Activated CD4-positive, alpha-beta memory T cell treated with anti-CD3 and anti-CD28 coated beads for 36 hours (primary cell): ENCODE data around the gene SLC2A5. TPM values are rescaled to one million over a fixed set of nuclear protein-coding genes. Genes with fewer than 3 reads are reported as not detected.
A peak's percentile ranks its signal among the peaks of the same experiment; 100 is the strongest.
"Not testable (repeated sequence)": the region's sequence is repeated elsewhere in the genome, so short reads cannot be mapped to it uniquely, and the experiment has no call there.

Experiments used
- CTCF ChIA-PET: fragments of 350-600 bp; sonication (Branson Sonifier 250); formaldehyde crosslinking; loops from one replicate; lab custom pipeline; 2021; ENCODE audit warnings: antibody characterized with exemption, inconsistent platforms; lab: Charles Lee
- POLR2A ChIA-PET: fragments of 350-600 bp; sonication (Branson Sonifier 250); formaldehyde crosslinking; loops from one replicate; lab custom pipeline; 2021; ENCODE audit warnings: antibody characterized with exemption; lab: Charles Lee
- DNase-seq: peaks from one replicate; pipeline ENCODE4 v3.0.0-alpha.2; 2020
- H3K27ac Mint-ChIP-seq: one replicate; pipeline ENCODE4 v1.8.0; 2021; ENCODE audit warnings: mixed read lengths
- H3K27me3 Mint-ChIP-seq: one replicate; pipeline ENCODE4 v1.8.0; 2021; ENCODE audit warnings: mixed read lengths
- H3K36me3 Mint-ChIP-seq: one replicate; pipeline ENCODE4 v1.8.0; 2021; ENCODE audit warnings: mixed read lengths
- H3K4me1 Mint-ChIP-seq: one replicate; pipeline ENCODE4 v1.8.0; 2021; ENCODE audit warnings: low read depth, mixed read lengths
- H3K4me3 Mint-ChIP-seq: one replicate; pipeline ENCODE4 v1.8.0; 2021; ENCODE audit warnings: mild to moderate bottlenecking, mixed read lengths
- H3K9me3 Mint-ChIP-seq: one replicate; pipeline ENCODE4 v1.8.0; 2021; ENCODE audit warnings: mixed read lengths
- intact Hi-C: fragments of 100-400 bp; cut with micrococcal nuclease; formaldehyde crosslinking; loops from one replicate; pipeline ENCODE4 v1.15.1; 2023
- total RNA-seq, 2 experiments: library from RNA; stranded (reverse); gene quantifications; one replicate each; pipeline ENCODE4 v1.2.3, GENCODE V29; 2021

The SLC2A5 gene
- total RNA-seq, 2 experiments from 2014 or later, result not detected

DNA sequence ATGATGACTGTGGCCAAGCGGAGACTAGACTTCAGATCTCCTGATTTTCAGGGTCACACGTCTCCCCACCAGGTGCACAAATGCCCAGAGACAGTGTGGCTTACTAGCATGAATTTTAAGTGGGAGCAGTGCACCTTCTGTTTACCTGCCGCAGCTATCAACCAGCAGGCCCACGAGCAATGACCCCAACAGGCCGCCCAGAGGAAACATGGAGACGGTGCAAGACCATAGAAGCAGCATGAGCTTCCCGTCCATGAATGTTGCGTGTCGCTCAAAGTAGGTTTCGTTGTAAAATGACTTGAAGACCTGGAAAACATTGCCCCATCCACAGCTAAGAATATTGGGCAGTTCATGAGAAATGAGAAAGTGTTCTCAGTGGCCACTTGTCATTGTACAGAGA lies 46.7 kb downstream of the SLC2A5 start:
- Mint-ChIP-seq H3K4me1 (peaks cover 2% of the 10 kb centered on the region), H3K9me3 (no peaks in the 10 kb centered on the region), H3K27ac (no peak overlapping the region), H3K36me3 (no peaks in the 10 kb centered on the region), H3K4me3 (no peak overlapping the region), H3K27me3 (no peaks in the 10 kb centered on the region)
- ChIA-PET CTCF (interaction anchor here (1.1 kb wide), 1 partner anchor 18 kb away, joined by 3 read pairs; no protein-coding TSS in a partner anchor), POLR2A (no interaction called here)
- no peak for DNase-seq
- intact Hi-C loops, result no loop called here

- H3K27ac Mint-ChIP-seq, H3K4me3 Mint-ChIP-seq, H3K4me1 Mint-ChIP-seq, intact Hi-C loops, H3K9me3 Mint-ChIP-seq, POLR2A ChIA-PET, H3K27me3 Mint-ChIP-seq, H3K36me3 Mint-ChIP-seq, DNase-seq: not testable (repeated sequence)
- CTCF ChIA-PET, result interaction anchor here (1.1 kb wide), 1 partner anchor 18 kb away, joined by 3 read pairs; no protein-coding TSS in a partner anchor
Observed at GRCh38 chr1:9022026-9022738, 47.3 kb downstream of the SLC2A5 start.

- no peaks in the 10 kb centered on the region for H3K36me3 Mint-ChIP-seq
- no peak overlapping the region for H3K4me3 Mint-ChIP-seq
- intact Hi-C loops, result no loop called here
- no peak for DNase-seq
- CTCF ChIA-PET, result interaction anchor here (1.6 kb wide), 1 partner anchor 15 kb away, joined by 6 read pairs; no protein-coding TSS in a partner anchor
- POLR2A ChIA-PET, result no interaction called here
- H3K4me1 Mint-ChIP-seq, result peaks cover 2% of the 10 kb centered on the region
- H3K27ac Mint-ChIP-seq, result no peak overlapping the region
- no peaks in the 10 kb centered on the region for H3K27me3 Mint-ChIP-seq
- H3K9me3 Mint-ChIP-seq, result no peaks in the 10 kb centered on the region
Observed at GRCh38 chr1:9020305-9020704, 49.1 kb downstream of the SLC2A5 start.

DNA sequence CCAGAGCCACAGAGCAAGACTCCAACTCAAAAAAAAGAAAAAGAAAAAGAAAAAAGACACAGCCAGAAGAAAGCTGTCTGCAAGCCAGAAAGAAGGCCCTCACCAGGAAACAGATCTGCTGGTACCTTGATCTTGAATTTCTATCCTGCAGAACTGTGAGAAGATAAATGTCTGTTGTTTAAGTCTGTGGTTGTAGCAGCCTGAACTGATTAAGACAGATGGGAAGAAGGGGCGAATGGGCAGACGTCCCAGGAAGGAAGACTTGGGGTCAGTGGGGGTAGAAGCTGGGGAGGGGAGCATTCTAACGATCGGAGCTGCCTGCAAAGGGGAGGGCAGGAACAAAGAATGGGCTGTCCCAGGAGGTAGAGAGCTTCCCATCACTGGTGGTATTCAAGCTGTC lies 49.5 kb downstream of the SLC2A5 start:
- ChIA-PET CTCF (interaction anchor here (1.6 kb wide), 1 partner anchor 15 kb away, joined by 6 read pairs; no protein-coding TSS in a partner anchor), POLR2A (no interaction called here)
- no peaks in the 10 kb centered on the region for H3K27me3 Mint-ChIP-seq
- intact Hi-C loops, result no loop called here
- peaks cover 2% of the 10 kb centered on the region for H3K4me1 Mint-ChIP-seq
- no peak overlapping the region for H3K27ac Mint-ChIP-seq
- H3K4me3 Mint-ChIP-seq, result no peak overlapping the region
- no peak for DNase-seq
- no peaks in the 10 kb centered on the region for H3K36me3 Mint-ChIP-seq
- H3K9me3 Mint-ChIP-seq, result no peaks in the 10 kb centered on the region

DNA sequence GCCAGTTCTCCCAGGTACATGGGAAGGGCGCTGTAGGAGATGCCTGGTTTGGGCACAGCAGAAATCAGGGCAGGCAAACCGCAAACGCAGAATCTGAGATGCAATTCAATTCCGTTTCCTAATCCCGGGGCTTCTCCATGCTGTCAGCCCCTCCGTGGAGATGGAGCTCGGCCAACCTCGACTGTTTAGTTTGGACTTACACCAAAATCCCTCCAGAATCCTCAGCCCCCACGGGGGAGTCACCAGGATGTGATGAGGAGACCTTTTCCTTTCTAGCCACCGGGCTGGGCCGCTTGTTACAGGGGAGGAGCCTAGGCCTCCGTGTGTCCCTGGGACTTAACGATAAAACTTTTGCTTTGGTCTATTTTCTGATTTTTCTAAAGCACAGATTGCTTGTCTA lies 51.1 kb downstream of the SLC2A5 start:
- no peak for DNase-seq
- no peaks in the 10 kb centered on the region for H3K27me3 Mint-ChIP-seq
- POLR2A ChIA-PET, result no interaction called here
- H3K36me3 Mint-ChIP-seq, result no peaks in the 10 kb centered on the region
- no peak overlapping the region for H3K27ac Mint-ChIP-seq
- intact Hi-C loops, result no loop called here
- no peak overlapping the region for H3K4me3 Mint-ChIP-seq
- CTCF ChIA-PET, result no interaction called here
- H3K4me1 Mint-ChIP-seq, result peaks cover 2% of the 10 kb centered on the region
- no peaks in the 10 kb centered on the region for H3K9me3 Mint-ChIP-seq

DNA sequence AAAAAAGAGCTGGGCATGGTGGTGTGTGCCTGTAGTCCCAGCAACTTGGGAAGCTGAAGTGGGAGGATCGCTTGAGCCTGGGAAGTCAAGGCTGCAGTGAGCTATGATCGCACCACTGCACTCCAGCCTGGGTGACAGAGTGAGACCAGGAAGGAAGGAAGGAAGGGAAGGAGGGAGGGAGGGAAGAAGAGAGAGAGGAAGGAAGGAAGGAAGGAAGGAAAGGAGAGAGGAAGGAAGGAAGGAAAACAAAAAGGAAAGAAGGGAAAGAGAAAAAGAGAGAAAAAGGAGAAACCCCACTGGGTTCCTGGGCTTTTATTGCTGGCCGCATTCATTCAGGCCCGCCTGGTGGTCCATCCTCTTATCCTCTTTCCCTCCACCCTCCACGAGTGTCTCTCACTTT lies 53.0 kb downstream of the SLC2A5 start:
- Mint-ChIP-seq H3K36me3 (no peaks in the 10 kb centered on the region), H3K27me3 (peaks cover under 1% of the 10 kb centered on the region), H3K4me3 (no peak overlapping the region), H3K27ac (no peak overlapping the region), H3K4me1 (peaks cover 2% of the 10 kb centered on the region), H3K9me3 (no peaks in the 10 kb centered on the region)
- POLR2A ChIA-PET, result no interaction called here
- intact Hi-C loops, result no loop called here
- CTCF ChIA-PET, result interaction anchor here (3.3 kb wide), 1 partner anchor 12 kb away, joined by 22 read pairs; no protein-coding TSS in a partner anchor
- DNase-seq, result no peak

DNA sequence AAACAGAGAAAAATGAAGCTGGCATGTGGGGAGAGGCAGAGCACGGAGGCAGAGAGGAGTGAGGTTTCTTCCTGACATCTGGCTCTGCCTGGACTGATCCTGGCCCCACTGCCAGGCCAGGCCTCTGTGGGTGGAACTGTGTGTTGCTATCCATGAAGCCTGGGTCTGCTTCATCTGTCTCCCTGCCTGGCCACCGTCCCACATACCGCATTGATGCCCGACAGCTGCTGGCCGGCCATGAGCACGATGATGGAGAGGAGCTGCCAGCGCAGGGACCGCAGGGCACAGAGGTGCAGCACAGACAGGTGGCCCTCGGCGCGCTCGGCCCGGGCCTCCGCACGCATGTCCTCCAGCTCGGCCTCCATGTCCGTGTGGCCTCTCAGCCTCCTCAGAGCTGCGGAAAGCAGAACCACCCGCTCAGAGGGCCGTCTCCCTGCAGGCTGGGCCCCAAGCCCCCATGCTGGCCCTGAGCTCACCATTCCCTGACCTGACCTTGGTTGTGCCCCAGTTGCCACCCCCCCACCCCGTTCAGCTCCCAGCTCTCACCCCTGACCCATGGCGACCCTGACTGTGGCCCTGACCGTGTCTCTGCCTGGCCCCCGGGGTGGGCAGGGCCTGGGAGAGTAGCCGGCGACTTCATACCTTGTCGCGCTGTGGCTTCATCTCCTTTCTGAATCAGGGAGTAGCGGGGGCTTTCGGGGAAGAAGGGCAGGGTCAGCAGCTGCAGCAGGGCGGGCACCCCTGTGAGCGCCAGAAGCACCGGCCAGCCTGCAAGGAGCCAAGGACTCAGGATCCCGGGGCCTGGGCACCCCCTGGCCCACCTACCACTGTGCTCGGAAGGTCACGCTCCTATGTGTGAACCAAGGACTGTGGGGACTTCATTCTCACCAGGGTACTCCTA lies 54.7 kb downstream of the SLC2A5 start:
- no peaks in the 10 kb centered on the region for H3K9me3 Mint-ChIP-seq
- H3K4me1 Mint-ChIP-seq, result no peaks in the 10 kb centered on the region
- ChIA-PET POLR2A (no interaction called here), CTCF (interaction anchor here (3.3 kb wide), 1 partner anchor 10 kb away, joined by 22 read pairs; no protein-coding TSS in a partner anchor)
- DNase-seq, result no peak
- no peak overlapping the region for H3K4me3 Mint-ChIP-seq
- no peak overlapping the region for H3K27ac Mint-ChIP-seq
- intact Hi-C loops, result no loop called here
- no peaks in the 10 kb centered on the region for H3K36me3 Mint-ChIP-seq
- H3K27me3 Mint-ChIP-seq, result peaks cover 1% of the 10 kb centered on the region

GRCh38 chr1:9013819-9014218 lies 55.6 kb downstream of the SLC2A5 start:
- POLR2A ChIA-PET, result no interaction called here
- no peaks in the 10 kb centered on the region for H3K9me3 Mint-ChIP-seq
- intact Hi-C loops, result no loop called here

DNA sequence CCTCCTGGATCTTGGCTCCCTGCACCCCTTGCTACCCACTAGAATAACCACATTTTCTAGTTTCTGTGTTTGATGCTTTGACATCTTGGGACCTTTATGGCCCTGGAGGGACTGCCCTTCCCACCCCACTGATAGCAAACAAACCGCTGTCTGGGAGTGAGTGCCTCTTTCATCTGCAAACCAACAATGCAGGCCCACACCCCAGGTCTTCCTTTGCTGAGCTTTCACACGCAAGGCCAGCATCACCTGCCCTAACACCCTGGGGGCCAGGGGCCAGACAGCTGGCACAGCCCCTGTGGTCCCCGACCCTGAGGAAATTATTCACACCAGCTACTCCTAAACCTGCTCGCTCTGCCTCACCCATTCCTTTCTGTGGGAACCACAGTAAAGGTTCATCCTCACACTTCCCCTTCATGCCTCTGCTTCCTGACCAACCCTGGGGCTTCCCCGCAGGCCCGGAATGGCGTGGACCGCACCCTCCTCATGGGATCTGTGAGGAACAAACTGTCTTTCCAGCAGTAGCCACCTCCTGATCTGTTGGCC lies 58.6 kb downstream of the SLC2A5 start:
- Mint-ChIP-seq H3K4me1 (no peaks in the 10 kb centered on the region), H3K36me3 (no peaks in the 10 kb centered on the region), H3K4me3 (no peak overlapping the region), H3K27ac (no peak overlapping the region), H3K9me3 (no peaks in the 10 kb centered on the region), H3K27me3 (peaks cover 1% of the 10 kb centered on the region)
- ChIA-PET POLR2A (no interaction called here), CTCF (interaction anchor here (1.0 to 1.2 kb wide), 2 partner anchors 23 to 100 kb away, joined by 3 read pairs; no protein-coding TSS in a partner anchor)
- intact Hi-C loops, result no loop called here
- no peak for DNase-seq

More at GRCh38 chr1:9013819-9014218, 55.6 kb downstream of the SLC2A5 start:
- CTCF ChIA-PET, result interaction anchor here (3.3 kb wide), 1 partner anchor 9 kb away, joined by 22 read pairs; no protein-coding TSS in a partner anchor
- Mint-ChIP-seq H3K36me3 (no peaks in the 10 kb centered on the region), H3K4me1 (no peaks in the 10 kb centered on the region), H3K4me3 (no peak overlapping the region), H3K27ac (no peak overlapping the region), H3K27me3 (peaks cover 1% of the 10 kb centered on the region)
- no peak for DNase-seq

DNA sequence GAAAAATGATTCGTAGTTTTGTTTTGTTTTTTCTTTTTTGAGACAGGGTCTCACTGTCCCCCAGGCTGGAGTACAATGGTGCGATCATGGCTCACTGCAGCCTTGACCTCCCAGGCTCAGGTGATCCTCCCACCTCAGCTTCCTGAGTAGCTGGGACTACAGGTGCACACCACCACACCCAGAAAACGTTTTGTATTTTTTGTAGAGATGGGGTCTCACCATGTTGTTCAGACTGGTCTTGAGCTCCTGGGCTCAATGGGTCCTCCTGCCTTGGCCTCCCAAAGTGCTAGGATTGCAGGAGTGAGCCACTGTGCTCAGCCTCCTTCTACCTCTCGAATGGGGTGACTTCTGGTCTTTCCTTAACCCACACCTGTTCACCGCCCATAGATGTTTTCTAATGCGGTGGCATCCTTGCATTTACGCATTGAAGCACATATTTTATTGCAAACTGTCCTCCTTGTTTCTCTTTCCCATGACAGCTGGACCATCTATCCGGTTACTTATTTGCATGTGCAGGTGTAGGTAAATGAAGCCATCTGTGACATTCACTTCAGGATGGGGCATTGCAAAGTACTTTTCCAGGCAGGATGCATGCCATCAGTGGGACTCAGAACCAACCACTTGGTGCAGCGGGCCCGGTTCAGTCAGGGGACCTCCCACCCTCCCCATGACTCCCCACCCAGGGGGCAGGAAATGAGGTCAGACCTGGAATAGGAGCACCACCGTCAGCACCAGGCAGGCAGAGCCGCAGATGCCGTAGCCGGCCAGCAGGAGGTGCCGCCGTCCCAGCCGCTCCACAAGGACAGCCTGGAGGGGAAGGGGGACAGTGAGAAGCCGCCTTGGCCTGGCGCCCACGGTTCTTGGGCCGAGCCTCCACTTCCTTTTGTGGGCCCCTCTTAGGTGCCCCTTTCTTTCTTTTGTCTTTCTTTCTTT lies 59.7 kb downstream of the SLC2A5 start:
- peak; percentile 53 for DNase-seq
- no peaks in the 10 kb centered on the region for H3K9me3 Mint-ChIP-seq
- ChIA-PET CTCF (interaction anchor here (0.5 to 7.7 kb wide), 2 partner anchors 91 to 150 kb away, joined by 3 to 224 read pairs; no protein-coding TSS in a partner anchor), POLR2A (interaction anchor here (0.6 kb wide), 1 partner anchor 106 kb away, joined by 5 read pairs; no protein-coding TSS in a partner anchor)
- H3K4me3 Mint-ChIP-seq, result no peak overlapping the region
- no peak overlapping the region for H3K27ac Mint-ChIP-seq
- no peaks in the 10 kb centered on the region for H3K4me1 Mint-ChIP-seq
- intact Hi-C loops, result loop anchor here (5.0 kb wide), 1 partner anchor 93 kb away; no protein-coding TSS in a partner anchor
- H3K27me3 Mint-ChIP-seq, result peaks cover 1% of the 10 kb centered on the region
- H3K36me3 Mint-ChIP-seq, result no peaks in the 10 kb centered on the region

DNA sequence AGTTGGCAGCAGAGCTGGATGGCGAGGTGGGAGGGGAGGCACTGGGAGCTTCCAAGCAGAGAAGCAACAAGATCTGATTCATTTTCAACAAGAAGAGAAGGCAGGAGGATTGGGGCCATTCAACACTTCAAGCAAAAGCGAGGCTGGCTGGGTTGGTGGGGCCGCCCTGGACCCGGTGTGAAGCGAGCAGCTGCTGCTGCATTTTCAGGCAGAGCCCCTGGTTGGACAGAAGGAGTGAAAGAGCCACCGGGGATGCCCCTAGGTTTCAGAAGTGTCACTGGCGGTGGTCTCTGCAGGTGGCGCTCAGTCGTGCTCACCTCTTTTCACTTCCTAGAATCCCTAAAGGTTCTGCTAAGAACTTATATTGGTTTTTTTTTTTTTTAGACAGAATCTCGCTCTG lies 61.2 kb downstream of the SLC2A5 start:
- ChIA-PET CTCF (interaction anchor here (0.9 to 7.7 kb wide), 2 partner anchors 45 to 89 kb away, joined by 3 to 224 read pairs; no protein-coding TSS in a partner anchor), POLR2A (no interaction called here)
- Mint-ChIP-seq H3K9me3 (no peaks in the 10 kb centered on the region), H3K4me1 (no peaks in the 10 kb centered on the region), H3K36me3 (no peaks in the 10 kb centered on the region), H3K27ac (no peak overlapping the region), H3K4me3 (no peak overlapping the region), H3K27me3 (peaks cover 1% of the 10 kb centered on the region)
- intact Hi-C loops, result loop anchor here (5.0 kb wide), 1 partner anchor 94 kb away; no protein-coding TSS in a partner anchor
- no peak for DNase-seq
